ENCODE measurements around the gene MAML2.

Gene MAML2

DNA sequence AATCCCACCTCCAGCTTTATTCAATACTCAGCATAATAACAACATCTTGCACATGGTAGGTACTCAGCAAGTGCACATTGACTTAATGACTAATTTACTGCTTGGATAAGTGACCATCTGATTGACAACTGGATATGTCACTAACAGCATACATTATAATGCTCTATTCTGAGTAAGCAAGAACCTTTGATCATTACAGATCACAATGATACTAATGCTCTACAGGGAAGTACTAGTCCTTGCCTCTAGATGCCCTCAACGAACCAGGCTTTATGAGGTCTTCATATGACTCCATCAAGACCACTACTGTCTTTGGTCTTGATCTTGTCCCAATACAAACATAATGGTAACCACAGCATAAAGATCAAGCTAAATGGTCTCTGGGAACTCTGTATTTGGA lies 251.5 kb downstream of the MAML2 start:
- DNase-seq: no peak

- DNase-seq: no peak
Observed at GRCh38 chr11:96090711-96091110, 252.3 kb downstream of the MAML2 start.

- DNase-seq: no peak
Observed at GRCh38 chr11:96088914-96089313, 254.1 kb downstream of the MAML2 start.

DNA sequence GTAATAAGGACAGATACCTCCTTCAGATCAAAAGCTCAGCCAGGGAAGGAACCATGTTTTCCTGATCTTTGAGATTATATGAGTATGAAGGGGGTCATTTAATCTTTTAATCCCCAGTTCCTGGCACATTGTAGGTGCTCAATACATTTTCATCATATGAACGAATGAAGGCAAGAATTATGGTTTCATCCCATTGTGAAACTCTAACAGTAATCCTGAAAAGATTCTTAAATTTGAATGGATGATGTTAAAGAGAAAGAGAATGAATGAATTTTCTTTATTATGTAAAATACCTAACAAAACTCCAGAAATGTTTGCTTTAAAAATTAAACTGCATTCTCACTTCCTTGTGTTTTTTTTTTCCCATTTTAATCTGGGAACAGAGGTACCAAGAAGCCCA lies 256.9 kb downstream of the MAML2 start:
- DNase-seq: no peak

DNA sequence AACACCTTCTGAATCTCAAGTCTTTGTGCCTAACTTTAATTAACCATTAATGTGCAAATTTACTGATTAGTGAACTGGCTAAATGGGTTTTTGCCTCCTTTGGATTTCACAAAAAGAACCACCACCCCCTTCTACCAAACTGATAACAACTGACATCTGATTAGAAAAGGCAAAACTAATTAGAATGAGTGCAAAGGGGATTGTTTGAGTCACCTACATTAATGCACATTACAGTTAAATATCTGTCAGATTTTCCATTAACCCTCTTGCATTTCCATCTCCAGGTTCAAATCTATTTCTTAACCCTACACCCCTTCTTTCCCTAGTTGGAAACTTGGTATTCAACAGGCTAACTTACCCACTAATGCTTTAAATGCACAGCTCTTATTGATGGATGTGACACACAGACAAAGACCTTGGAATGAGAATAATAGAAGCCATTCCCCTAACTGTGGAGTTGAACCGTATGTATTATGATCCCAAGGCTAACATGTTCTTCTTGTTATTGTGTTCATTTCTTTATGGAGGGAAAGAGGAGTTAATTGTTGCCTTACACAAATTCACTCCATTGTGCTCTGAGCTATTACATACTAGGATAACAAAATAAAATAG lies 257.6 kb downstream of the MAML2 start:
- no peak for DNase-seq

DNA sequence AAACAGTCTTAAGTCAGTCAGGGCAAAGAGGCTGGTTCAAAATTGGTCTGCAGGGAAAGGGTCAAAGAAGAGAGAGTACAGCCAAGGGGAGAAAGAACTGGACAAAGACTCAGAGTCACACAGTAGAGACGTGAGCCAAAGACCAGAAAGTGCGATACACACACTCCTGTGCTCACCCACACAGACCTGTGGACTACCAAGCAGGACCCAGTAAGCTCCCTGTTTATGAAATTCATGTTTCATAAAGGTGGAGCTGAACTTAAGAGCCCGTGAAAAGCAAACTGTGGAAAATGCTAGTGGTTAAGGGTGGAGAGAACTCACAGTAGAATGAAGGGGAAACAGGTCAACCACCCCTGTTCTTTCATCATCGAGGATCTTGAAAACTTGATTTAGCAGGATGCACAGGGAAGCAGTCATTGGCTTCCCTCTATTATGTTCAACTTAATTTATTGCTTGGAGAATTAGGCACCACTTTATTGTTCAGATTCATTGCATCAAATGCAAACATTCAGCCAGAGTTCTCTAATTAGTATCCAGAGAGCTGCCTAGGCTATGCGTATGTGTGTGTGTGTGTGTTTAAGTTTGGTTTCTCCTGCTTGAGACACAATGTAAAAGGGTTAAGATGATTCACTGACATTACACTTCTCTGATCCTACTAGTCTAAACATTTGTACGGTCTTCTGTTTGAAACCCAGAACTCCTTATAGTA lies 258.2 kb downstream of the MAML2 start:
- DNase-seq: no peak

GRCh38 chr11:96082936-96083335 lies 260.1 kb downstream of the MAML2 start:
- no peak for DNase-seq

GRCh38 chr11:96082002-96082899 lies 260.7 kb downstream of the MAML2 start:
- DNase-seq: no peak

GRCh38 chr11:96081561-96081960 lies 261.4 kb downstream of the MAML2 start:
- no peak for DNase-seq

- no peak for DNase-seq
Observed at GRCh38 chr11:96079691-96080090, 263.3 kb downstream of the MAML2 start.

GRCh38 chr11:96075532-96075959 lies 267.4 kb downstream of the MAML2 start:
- DNase-seq: peak in 1 of 2 experiments; percentile 53

GRCh38 chr11:96074551-96075310 lies 268.3 kb downstream of the MAML2 start:
- DNase-seq: no peak

- no peak for DNase-seq
Observed at GRCh38 chr11:96073536-96073935, 269.5 kb downstream of the MAML2 start.

DNA sequence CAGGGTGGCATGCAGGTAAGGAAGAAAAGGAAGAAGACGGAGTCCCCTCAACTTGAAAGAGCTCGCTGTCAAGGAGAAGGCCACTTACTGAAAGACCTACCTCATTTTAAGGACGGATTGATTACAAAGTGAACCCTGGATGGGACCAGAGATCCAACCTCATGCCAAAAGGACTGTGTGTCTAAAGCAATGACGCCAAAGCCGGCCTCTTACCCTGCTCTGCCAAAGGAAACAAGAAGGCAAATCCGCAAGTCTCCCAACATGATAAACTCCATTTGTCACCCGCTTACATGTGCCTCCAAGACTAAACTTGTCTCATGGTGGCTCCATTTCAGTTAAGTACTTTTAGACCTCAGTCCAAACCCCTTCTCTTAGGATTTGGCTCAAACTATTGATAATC lies 270.4 kb downstream of the MAML2 start:
- no peak for DNase-seq

DNA sequence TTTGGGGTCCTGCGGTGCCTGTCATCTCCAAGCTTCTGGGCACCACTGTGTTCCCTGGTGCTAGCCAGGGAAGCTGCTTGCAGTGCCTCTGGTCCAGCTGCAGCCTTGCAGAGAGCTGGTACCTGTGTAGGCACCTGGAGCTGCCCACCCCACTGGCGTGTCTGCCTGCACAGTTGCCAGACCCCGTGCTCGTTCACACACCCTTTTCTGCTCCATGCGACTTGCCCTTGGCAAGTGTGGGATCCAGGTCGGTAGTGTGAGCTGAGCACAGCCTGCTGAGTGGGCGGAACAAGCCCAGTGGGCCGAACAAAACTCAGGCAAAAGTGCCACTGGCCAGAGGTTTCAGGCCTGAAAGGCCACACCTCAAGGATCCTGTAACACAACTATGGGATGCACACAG lies 272.5 kb downstream of the MAML2 start:
- no peak for DNase-seq

DNA sequence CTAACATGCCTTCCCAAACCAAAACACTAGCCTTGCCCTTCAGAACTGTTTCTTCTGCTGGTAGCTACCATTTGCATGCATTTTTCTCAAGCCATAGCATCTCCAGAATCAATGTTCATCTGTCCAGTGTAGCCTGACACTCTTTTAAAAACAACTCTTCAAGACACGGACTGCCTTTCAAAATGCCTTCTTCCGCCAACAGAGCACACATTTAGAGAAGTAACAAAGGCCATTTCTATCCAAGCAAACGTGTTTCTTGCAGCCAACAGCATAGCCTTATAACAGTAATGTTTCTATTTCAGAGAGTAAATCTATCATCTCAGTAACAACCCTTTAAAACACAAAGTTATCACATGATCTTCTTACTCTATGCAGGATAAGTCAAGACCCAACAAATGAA lies 275.8 kb downstream of the MAML2 start:
- no peak for DNase-seq

GRCh38 chr11:96065379-96065778 lies 277.6 kb downstream of the MAML2 start:
- DNase-seq: no peak

GRCh38 chr11:96063886-96064285 lies 279.1 kb downstream of the MAML2 start:
- DNase-seq: no peak

DNA sequence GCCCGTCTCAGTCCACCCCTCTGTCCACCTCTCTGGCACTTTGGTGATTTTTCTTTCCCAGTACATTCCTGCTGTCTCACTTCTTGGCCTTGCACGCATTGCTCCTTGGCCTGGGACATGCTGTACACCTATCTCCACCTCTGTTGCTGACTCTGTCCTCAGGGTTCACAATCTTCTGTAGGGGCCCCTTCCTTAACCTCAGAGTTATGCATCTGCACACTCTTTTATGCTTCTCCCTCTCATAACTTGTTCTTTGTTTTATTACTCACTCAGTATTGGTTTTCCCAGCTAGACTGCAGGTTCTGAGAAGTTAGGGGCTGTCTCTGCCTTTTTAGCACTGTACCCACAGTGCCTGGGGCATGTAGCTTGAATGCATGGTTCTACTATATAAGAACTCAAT lies 279.9 kb downstream of the MAML2 start:
- peak in 1 of 2 experiments; percentile 53 for DNase-seq

- DNase-seq: no peak
Observed at GRCh38 chr11:96062134-96062533, 280.9 kb downstream of the MAML2 start.

GRCh38 chr11:96061730-96062129 lies 281.3 kb downstream of the MAML2 start:
- no peak for DNase-seq

GRCh38 chr11:96061069-96061468 lies 281.9 kb downstream of the MAML2 start:
- no peak for DNase-seq

DNA sequence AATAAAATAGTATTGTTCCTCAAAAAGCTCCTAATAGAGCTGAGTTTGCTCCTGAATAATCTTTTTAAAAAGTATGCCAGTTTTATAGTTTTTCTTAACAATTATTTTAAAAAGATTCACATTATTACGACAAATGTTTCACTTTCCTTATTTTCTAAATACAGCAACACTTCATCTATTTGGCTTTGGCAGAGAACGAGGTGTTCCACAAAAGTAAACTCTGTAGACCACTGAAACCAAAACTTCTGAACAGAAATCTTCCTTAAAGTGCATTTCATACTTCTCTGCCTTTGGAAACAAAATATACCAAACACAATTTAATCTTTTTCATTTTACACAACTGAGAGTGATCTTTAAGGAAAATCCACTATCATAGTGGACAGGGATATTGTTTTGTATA lies 285.5 kb downstream of the MAML2 start:
- no peak for DNase-seq
